Mammary epithelial cell (primary cell): Measurements from ENCODE around the gene GPR146.

ENCODE experiments used
- EZH2 ChIP-seq: IDR thresholded peaks from 2 replicates; pipeline ENCODE4 v1.6.1; 2012; ENCODE audit warnings: low read length, inconsistent platforms, borderline replicate concordance
- TF ChIP-seq, protein P1 (sequence below), 2 donors: IDR thresholded peaks in 1 of 2; conservative IDR thresholded peaks in 1 of 2; 2 replicates each; pipeline ENCODE4 v1.5.1; 2011 to 2012; ENCODE audit warnings: inconsistent platforms in 2 of 2, low read length in 2 of 2, mild to moderate bottlenecking in 2 of 2, control low read depth in 1 of 2, low read depth in 1 of 2; ENCODE audit not compliant: insufficient read depth in 1 of 2; ENCODE audit errors: extremely low read depth in 1 of 2

DNA sequence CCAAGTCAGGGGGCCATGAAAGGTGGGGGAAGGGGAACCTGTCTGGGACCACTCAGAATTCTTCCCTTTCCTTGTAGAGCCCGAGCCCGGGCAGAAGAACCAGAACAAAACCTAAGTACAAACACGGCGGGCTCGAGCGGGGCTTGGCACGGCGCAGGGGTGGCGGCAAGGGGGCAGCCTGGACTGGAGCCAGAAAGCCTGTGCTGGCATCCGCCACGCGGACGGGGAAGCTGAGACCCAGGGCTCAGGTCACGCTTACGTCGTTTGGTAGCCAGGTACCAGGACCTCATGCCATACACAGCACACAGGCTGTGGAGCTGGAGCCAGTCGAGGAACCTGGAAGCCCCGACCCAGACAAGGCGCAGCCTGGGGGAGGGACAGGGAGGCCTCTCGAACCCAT, 37.0 kb downstream of the GPR146 start:
- TF ChIP-seq, protein P1, sequence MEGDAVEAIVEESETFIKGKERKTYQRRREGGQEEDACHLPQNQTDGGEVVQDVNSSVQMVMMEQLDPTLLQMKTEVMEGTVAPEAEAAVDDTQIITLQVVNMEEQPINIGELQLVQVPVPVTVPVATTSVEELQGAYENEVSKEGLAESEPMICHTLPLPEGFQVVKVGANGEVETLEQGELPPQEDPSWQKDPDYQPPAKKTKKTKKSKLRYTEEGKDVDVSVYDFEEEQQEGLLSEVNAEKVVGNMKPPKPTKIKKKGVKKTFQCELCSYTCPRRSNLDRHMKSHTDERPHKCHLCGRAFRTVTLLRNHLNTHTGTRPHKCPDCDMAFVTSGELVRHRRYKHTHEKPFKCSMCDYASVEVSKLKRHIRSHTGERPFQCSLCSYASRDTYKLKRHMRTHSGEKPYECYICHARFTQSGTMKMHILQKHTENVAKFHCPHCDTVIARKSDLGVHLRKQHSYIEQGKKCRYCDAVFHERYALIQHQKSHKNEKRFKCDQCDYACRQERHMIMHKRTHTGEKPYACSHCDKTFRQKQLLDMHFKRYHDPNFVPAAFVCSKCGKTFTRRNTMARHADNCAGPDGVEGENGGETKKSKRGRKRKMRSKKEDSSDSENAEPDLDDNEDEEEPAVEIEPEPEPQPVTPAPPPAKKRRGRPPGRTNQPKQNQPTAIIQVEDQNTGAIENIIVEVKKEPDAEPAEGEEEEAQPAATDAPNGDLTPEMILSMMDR (conservative IDR thresholded peaks at IDR 0.05 in 1 of 2, IDR thresholded peaks at IDR 0.05 in 1 of 2; ENCODE audit: extremely low read depth in 1 of 2, insufficient read depth in 1 of 2, low read depth in 1 of 2, low read length in 2 of 2) = no peak
- TF ChIP-seq EZH2 = no peak
